HG03097 (cell line): ENCODE measurements around the gene SLC7A7.

Experiments used
- ATAC-seq: cut with Tn5 transposase; IDR thresholded peaks from one replicate; pipeline ENCODE4 v1.9.1; 2021; ENCODE audit not compliant: unreplicated experiment, low FRiP score

Gene SLC7A7

DNA sequence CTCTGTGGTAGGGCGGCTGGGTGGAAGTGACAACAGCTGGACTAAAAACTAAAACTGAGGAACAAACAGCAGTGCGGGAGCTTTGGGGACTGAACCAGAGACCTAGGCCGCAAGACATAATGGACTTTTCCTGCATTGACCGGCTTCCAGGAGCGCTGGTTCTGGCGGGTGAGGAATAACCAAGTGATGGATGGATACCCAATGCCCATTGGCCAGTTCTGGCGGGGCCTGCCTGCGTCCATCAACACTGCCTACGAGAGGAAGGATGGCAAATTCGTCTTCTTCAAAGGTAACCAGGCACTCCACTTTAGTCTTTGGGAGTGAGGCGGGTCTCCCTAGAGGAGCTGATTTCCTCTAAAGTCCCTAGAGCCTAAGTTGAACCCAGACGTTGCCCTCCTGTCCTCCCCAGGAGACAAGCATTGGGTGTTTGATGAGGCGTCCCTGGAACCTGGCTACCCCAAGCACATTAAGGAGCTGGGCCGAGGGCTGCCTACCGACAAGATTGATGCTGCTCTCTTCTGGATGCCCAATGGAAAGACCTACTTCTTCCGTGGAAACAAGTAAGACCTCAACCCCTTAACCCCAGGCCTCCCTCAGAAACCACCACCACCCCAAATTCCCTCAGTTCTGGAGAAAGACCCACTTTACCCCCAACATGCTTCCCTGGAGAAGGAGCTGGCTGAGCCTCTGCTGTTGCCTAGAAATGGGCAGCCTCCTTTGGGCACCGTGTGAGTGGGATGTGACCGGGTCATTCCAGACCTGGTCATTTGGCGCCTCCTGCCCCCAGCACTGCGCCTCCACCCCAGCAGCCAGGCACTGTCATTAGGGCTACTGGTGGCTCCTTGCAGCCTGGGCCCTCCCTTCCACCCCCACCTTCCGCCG, 29.2 kb upstream of the SLC7A7 start:
- ATAC-seq = no peak

DNA sequence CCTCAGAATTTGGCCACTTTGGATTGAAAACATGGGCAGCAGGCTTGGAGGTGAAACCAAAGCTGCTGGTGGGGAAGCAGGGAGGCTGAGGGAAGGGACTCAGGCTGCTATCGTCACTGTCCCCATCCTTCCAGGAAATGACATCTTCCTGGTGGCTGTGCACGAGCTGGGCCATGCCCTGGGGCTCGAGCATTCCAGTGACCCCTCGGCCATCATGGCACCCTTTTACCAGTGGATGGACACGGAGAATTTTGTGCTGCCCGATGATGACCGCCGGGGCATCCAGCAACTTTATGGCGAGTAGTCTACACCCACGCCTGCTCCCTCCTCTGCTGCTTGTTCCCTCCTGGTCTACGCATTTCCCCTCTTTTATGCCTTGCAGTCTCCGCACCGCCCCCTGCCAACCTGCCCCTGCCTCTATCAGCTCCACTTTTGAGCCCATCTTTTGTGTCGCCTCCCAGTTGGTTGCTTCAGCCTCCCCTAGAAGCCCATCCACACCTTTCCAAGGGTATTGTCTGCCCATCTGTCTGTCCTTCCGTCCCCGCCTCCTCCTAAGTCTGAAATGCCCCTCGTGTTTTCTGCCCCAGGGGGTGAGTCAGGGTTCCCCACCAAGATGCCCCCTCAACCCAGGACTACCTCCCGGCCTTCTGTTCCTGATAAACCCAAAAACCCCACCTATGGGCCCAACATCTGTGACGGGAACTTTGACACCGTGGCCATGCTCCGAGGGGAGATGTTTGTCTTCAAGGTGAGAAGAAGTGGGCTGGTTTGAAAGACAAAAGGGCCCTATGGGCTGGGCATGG, 28.1 kb upstream of the SLC7A7 start:
- no peak for ATAC-seq

DNA sequence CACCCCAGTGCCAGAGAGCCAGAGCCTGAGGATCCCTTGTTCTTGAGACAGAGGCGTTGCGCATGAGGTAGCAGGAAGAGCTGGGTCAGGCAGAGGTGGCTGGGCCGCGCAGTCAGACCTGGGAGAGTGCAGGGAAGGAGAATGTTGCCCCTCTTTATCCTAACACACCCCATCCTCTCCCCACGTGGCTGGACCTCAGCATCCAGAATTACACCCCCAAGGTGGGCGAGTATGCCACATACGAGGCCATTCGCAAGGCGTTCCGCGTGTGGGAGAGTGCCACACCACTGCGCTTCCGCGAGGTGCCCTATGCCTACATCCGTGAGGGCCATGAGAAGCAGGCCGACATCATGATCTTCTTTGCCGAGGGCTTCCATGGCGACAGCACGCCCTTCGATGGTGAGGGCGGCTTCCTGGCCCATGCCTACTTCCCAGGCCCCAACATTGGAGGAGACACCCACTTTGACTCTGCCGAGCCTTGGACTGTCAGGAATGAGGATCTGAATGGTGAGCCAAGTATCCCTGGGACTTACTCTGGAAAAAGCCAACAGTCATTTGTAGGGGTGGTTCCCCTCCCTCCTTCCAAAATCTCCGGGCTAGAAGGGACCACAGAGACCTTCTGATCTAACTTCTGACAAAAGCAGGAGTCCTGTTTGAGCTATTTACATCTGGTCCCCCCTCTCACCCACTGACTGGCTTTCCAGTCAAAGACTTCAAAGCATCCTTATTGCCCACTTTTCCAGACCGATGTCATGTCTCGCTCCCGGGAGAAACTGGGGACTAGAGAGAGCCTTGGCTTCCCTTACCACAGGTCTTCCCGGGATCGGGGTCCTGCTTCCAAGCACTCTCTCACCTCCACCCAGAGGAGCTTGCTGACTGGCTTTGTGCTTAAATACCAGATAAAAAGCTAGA, 27.2 kb upstream of the SLC7A7 start:
- no peak for ATAC-seq

DNA sequence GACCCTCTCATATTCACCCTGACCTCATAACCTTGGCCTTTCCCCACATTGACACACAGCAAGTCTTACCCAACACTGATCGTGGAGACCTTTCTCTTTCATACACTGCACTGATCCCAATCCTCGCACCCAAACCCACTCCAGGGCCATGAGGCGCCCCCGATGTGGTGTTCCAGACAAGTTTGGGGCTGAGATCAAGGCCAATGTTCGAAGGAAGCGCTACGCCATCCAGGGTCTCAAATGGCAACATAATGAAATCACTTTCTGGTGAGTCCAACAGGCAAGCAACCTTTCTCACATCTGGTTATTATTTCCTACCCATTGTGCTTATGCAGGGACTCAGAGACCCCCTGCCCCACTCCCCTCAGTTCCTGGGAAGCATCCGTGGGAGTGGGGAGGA, 26.5 kb upstream of the SLC7A7 start:
- ATAC-seq = no peak

DNA sequence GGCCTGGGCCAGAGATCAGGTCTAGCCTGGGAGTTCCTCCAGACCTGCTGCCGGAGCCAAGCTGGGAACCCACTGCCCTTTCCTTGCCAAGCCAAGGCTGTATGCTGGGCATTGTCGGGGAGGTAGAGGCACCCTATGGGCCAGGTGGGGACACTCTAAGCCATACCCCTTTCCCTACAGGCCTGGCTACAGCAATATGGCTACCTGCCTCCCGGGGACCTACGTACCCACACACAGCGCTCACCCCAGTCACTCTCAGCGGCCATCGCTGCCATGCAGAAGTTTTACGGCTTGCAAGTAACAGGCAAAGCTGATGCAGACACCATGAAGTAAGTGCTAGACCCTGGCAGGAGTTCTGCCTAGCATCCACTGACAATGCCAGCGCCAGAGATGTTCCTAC, 26.1 kb upstream of the SLC7A7 start:
- no peak for ATAC-seq

DNA sequence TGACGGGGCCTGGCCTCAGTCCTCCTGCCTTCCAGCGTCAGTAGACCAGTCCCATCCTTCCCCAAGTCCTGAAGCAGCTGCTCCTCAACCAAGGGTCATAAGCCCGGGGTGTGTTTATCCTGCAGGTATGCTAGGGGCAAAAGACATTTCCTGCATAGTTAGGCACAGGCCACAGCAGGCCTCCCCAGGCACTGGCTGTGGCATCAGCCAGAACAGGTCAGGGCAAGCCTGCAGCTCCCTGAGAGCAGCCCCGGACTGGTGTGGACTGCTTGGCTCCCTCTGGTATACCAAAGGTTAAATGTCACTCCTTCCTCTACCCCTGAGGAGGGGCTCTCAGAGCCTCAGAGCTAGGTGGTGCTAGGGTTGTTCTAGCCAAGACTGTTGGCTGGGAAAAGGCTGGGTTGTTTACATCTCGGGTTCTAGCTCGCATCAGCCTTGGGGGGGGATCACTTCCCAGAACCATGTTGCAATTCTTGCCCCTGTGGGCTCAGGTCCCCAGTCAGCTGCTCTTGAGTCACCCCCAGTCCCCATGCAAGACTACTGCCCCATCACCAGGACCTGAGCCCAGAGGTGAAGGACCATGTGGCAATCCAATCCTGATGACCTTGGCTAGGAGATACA, 24.0 kb upstream of the SLC7A7 start:
- ATAC-seq = no peak

DNA sequence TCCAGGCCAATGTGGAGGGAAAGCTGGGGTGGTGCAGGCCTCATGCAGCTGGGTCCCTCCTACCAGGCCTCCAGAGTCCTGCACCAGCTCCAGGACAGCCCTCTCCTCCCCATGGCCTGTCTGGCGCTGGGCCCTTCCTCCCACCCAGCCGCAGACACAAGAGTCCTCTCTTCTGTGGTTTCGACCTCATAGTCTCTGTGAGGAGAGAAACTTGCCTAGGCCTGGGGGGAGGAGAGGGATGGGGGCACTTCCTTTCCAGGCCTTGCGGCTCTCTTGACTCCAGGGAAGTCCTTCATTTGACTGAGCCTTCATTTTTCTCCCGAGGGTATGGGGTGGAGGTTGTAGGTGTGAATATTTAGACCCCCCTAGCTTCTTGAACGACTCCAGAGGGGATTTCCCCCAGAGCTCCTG, 23.4 kb upstream of the SLC7A7 start:
- ATAC-seq = no peak

DNA sequence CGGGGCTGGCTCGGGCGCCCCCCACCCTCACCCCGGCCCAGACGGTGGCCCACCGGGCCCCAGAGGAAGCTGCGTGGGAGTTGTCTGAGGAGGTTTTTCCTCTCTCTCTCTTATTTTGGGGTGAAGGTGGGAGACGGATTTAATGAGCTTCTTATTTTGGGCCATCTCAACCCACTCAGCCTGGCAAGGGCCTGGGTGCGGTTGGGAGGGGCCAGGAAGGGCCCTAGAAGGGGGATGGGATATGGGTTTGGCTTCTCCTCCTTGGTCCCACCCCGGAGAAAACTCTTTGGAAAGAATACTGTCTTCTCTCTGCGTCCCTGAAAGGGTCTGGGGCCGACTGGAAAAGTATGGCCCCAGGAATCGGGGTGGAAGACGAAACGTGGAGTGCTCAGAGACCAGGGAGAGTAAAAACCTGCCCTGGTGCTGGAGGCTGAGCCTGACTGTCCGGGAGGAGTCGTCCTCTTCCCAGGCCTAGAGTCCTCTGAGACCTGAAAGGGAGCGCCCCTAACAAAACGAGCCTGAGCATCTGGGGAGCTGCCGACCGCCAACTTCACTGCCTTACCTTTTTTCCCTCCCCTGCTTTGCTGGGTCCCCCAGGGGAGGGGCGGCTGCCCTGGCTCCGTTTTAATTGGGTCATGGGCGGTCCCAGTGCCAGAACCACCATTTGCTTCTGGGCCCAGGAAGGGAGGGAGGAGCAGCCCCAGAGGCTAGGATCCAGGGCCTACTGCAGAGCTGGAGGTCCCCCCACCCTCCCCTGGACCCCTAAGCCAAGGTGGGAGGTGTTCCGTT, 22.7 kb upstream of the SLC7A7 start:
- no peak for ATAC-seq

DNA sequence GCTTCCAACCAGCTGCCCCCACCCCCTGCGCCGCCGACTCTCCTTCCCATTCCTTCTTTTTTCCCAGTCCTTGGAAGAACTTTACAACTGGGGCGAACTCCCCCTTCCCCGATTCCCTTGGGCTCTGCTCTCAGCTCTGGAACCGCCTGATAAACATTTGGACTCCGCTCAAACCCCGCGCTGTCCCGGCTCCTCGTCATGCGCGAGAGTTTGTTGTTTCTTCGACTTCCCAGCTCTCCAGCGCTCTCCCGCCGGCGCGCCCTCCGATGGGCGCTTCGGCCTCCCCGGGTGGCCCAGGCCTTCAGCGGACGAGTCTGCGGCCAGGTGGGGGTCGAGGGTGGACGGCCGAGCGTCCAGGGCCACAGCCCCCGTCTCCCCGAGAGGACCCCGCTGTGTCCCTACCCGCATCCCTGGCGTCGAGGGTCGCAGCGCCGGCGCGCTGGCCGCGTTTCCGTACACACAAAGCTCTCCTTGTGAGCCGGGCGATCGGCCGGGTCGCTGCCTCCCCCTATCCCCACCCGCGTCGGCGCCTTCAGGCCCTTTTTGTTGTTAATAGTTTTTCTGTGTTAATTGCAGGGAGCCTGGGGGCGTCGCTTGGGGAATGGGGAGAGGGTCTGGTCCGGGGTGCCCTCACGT, 22.0 kb upstream of the SLC7A7 start:
- no peak for ATAC-seq

DNA sequence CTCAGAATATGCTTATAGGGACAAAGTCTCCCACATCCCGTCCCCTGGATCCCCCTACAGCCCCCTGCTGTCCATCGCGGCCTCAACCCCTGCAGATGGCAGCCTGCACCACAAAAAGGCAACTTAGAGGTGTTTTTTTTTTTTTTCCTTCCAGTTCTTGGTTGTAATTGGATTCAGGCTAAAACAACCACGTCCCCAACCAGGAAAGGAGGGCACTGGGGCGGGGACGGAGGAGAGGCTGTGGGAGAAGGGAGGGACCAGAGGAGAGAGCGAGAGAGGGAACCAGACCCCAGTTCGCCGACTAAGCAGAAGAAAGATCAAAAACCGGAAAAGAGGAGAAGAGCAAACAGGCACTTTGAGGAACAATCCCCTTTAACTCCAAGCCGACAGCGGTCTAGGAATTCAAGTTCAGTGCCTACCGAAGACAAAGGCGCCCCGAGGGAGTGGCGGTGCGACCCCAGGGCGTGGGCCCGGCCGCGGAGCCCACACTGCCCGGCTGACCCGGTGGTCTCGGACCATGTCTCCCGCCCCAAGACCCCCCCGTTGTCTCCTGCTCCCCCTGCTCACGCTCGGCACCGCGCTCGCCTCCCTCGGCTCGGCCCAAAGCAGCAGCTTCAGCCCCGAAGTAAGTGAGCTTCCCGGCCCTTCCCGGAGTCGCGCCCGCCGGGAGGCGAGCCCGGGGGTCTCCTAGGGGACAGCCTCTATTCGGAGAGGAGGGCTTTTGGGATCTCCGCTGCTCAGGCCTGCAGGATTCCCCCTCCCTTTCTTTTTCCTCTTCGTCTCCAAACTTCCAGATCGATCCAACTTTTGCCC, 21.3 kb upstream of the SLC7A7 start, which contains the start of gene MMP14:
MMP14 (plus strand) TSS at position 285 of the 813 bp plus-strand sequence; CDS start at position 518, 233 bp downstream.
- ATAC-seq = no peak

DNA sequence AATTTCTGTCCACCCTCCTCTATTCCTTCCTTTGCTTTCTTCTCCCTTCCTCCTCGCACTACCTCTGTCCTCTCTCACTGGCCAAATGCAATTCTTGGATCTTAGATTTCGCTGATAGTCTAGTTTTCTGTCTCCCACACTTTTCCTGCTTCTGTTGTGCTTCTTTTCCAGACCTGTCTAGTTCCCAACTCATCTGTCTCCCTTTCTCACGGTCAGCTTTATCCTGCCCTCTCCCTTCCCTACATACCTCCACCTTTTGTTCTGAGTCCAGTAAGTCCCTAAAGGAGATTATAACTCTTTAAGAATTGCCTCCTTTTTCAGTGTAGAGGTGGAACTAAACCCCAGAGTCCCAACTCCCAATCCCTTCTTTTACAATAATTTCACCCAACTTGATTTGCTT, 20.3 kb upstream of the SLC7A7 start:
- ATAC-seq = no peak

DNA sequence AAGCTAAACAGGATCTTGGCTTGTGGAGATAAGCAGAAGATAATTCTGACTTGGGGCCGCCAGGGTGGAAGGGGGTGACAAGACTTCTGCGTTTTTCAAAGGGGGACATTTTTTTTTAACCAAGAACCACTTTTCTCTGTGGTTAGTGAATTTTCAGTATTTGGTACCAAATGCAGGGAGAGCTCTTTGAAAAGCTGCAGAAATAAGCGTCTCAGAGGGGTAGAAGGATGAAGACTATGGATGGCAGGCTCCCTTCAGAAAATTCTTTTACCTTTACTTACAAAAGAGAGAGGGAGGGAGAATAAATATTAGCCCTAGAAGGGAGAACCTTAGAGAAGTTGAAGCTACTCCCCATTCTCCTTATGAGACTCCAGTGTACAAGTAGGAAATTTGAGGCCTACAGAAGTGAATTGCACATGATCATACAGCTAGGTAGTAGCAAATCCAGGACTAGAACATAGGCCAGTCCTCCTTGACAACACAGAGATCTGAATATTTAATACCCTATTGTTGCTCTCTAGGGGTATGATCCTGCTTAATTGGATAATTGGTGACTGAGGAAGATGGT, 15.3 kb upstream of the SLC7A7 start:
- ATAC-seq = no peak

DNA sequence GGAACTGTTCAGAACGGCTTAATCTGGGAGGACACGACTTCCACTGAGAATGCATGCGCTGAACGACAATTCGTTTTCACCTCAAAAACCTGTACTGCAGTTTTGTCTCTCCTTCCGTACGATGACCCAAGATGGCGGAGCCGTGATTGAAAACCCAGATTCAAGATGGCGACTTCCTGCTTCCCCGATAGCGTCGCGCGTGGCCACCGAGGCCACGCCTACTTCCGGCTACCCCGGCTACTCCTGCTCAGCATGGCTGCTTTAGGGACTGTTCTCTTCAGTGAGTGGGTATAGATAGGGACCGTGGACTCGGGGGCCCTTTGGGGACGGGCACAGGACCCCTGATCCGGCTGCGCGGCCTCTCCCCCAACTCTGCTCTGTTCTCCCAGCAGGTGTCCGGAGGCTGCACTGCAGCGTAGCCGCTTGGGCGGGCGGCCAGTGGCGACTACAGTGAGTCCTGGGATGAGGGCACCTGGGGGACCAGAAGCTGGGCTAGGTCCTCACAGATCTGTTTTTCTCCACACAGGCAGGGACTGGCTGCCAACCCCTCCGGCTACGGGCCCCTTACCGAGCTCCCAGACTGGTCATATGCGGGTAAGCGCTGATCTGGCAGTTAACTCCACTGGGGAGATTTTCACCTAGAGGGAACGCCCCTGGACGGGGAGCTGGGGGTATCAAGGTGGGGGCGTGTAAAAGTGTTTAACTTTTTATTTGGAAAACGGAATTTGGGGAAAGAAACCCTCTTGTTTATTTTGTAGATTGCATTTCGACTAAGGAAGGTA, 14.6 kb upstream of the SLC7A7 start, which contains the start of gene MRPL52:
MRPL52 (plus strand) TSS at position 227 of the 782 bp plus-strand sequence; CDS start at position 253, 26 bp downstream.
- peak; percentile 77 for ATAC-seq

DNA sequence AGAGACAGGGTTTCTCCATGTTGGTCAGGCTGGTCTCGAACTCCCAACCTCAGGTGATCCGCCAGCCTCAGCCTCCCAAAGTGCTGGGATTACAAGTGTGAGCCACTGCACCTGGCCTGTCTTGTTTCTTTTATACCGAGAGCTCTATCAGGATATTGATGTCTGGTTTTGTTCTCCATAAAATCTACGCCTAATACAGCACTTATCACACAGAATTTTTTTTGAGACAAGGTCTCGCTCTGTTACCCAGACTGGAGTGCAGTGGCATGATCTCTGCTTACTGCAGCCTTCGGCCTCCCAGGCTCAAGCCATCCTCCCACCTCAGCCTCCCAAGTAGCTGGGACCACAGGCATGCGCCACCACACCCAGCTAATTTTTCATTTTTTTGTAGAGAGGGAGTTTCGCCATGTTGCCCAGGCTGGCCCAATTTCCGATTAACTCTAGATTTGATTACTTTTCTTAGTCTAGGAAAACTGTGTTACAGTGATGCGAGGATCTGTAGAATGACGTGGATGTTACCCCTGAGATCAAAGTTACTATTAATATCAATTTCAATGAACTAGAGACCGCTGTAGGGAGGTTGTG, 13.9 kb upstream of the SLC7A7 start:
- peak; percentile 10 for ATAC-seq

DNA sequence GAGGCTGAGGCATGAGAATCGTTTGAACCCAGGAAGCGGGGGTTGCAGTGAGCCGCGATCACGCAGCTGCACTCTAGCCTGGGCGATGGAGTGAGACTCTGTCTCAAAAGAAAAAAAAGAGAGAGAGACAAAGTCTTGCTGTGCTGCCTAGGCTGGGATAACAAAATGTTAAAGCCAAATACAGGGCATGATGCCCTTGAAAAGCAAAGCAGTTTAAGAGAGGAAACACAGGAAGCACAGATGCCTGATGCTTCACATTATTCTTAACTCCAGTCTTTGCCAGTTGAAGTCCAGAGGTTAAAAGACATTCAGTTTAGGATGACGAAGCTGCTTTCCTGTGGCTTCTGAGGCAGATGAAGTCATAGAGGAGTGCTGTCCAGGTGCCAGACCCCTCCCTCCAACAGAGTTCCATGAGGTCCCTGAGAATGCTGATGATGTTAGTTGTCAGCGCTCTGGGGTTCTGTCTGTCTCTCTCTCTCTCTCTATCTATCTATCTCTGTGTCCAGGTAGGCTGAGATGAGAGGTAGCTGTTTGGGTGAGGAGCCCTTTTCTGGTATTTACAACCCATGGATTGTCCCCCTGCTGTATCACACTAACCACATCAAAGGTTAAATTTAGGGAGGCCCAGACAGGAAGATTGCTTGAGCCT, 9.6 kb upstream of the SLC7A7 start:
- no peak for ATAC-seq

DNA sequence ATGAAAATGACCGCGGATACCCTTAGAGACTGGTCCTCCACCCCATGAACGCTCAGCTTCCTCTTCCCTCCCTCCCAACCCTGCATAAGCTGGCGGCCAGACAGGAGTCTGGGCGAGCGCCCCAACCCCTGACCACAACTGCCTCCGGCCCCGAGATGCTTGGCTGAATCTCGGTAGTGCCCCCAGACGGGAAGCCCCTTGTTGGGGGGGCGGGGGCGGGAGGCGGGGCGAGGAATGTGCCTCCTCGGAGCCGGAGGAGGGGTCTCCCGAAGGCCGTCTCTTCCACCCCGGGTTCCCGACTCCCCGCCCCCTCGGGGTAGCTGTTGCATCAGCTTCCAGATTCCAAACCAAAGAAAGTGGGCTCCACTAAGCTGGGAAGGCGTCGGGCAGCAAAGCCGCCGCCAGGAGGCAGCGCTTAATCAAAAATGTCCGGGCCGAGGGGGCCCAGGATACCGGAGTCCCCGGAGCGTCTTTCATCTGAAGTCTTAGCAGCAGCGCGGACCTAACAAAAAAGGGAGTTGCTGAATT, 7.4 kb upstream of the SLC7A7 start:
- ATAC-seq = no peak
